CD4-positive, alpha-beta T cell treated with Interleukin-17A for 1 hour (primary cell): Measurements from ENCODE around the gene CEP70.
"Not testable (repeated sequence)": the region's sequence is repeated elsewhere in the genome, so short reads cannot be mapped to it uniquely, and the experiment has no call there.

Experiments
- DNase-seq: peaks from one replicate; pipeline ENCODE4 v3.0.0-alpha.2; 2020

The CEP70 gene, protein sequence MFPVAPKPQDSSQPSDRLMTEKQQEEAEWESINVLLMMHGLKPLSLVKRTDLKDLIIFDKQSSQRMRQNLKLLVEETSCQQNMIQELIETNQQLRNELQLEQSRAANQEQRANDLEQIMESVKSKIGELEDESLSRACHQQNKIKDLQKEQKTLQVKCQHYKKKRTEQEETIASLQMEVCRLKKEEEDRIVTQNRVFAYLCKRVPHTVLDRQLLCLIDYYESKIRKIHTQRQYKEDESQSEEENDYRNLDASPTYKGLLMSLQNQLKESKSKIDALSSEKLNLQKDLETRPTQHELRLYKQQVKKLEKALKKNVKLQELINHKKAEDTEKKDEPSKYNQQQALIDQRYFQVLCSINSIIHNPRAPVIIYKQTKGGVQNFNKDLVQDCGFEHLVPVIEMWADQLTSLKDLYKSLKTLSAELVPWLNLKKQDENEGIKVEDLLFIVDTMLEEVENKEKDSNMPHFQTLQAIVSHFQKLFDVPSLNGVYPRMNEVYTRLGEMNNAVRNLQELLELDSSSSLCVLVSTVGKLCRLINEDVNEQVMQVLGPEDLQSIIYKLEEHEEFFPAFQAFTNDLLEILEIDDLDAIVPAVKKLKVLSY

DNA sequence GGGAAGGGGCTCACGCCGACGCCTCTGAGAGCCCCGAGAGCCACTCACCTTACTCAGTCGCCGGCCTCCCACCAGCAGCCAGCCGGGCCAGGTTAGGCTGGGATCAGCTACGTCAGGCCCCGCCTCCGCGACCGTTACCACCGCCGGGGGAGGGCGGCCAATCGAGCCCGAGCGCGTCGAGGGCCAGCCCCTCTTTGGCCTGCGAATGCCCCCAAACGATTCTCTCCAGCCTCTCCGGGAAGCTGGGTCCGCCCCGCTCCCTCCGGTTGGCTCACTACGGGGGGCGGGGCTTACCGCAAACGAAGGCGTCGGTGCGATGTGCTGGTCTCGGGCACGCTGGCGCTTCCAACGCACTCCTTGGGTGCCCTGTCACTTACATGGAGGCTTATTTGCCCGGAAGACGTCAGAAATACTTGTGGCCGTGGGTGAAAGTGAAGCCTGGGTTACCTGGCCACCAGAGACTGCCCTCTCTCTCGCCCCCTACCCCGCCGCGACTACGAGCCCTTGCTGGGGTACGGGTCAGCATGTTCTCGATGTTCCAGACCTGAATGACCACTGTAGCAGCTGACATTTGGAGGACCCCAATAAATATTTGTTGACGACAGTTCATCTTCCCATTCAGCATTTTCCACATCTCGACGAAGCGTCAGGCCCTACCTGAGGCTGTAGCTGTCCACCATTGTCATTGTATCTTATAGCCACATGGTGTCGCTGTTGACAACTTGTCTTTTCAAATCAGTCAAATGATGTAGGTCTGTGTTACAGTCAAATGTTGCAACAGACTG is at the start of gene CEP70:
CEP70 (minus strand) TSS at position 111 of the 785 bp plus-strand sequence. CDS start 21,333 bp downstream, outside the sequence.
- DNase-seq = peak; percentile 94

DNA sequence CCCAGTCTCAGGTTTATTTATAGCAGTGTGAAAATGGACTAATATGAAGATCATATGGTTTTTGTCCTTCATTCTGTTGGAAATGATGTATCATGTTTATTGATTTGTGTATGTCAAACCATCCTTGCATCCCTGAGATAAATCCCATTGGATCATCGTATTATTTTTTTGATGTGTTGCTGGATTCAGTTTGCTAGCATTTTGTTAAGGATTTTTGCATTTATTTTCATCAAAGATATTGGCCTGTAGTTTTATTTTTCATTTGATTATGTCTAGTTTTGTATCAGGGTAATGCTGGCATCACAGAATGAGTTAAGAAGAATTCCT is 48.8 kb upstream of the CEP70 start:
- no peak for DNase-seq

DNA sequence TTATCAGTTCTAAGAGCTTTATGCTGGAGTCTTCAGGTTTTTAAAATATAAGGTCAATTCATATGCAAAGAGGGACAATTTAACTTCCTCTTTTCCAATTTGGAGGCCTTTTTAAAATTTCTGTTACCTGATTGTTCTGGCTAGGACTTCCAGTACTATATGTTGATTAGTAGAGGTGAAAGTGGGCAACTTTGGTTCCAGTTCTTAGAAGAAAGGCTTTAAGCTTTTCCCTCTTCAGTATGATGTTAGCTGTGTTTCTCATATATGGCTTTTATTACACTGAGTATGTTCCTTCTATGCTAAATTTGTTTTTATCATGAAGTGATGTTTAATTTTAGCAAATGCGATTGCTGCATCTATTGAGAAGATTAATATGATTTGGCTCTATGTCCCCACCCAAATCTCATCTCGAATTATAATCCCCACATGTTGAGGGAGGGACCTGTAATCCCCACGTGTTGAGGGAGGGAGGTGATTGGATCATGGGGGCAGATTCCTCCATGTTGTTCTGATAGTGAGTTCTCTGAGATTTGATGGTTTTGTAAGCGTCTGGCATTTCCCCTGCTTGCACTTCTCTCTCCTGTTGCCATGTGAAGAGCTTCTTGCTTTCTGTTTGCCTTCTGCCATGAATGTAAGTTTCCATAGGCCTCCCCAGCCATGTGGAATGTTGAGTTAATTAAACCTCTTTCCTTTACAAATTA is 48.3 kb upstream of the CEP70 start:
- no peak for DNase-seq

DNA sequence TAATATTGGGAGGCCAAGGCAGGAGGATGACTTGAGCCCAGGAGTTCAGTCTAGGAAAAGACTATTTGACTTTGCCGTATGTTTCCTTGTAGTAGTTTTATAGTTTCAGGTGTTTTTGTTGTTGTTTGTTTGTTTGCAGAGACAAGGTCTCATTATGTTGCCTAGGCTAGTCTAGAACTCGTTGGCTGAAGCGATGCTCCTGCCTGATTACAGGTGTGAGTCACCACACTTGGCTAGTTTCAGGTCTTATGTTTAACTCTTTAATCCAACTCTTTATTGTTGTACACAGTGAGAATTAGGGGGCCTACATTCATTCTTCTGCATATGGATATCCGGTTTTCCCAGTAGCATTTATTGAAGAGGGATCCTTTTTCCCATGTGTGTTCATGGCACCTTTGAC is 46.5 kb upstream of the CEP70 start:
- DNase-seq = no peak

DNA sequence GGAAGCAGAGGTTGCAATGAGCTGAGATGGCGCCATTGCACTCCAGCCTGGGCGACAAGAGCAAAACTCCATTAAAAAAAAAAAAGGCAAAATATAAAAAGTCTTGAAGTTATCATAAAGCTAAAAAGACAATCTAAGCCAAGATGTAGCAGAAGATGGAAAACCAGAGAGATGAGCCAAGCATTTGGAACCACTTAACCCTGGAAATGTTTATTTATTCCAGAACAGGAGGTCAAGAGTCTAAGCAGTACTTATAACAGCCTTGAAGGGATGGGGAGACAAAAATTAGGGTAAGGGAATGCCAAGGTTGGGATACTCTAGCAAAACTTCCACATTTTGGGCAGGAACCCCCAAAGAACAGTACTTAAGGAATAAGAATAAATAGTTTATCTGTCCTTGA is 44.6 kb upstream of the CEP70 start:
- no peak for DNase-seq

DNA sequence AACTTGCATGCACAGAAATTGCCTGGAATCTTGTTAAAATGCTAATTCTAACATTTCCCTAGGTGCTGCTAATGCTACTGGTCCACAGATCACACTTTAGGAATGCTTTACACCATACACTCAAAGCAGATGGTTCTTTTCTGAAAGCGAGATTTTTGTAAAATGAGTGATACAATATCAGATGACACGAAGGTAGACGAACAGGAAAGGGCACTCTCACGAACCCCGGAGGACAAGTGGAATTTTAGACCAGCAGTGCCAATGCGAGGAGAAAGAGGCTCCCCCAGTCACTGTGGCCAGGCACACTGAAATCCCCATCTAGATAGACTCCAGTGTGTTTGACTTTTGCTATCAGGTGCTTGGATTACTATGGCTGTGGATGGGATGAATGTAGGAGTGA is 35.5 kb upstream of the CEP70 start:
- no peak for DNase-seq

DNA sequence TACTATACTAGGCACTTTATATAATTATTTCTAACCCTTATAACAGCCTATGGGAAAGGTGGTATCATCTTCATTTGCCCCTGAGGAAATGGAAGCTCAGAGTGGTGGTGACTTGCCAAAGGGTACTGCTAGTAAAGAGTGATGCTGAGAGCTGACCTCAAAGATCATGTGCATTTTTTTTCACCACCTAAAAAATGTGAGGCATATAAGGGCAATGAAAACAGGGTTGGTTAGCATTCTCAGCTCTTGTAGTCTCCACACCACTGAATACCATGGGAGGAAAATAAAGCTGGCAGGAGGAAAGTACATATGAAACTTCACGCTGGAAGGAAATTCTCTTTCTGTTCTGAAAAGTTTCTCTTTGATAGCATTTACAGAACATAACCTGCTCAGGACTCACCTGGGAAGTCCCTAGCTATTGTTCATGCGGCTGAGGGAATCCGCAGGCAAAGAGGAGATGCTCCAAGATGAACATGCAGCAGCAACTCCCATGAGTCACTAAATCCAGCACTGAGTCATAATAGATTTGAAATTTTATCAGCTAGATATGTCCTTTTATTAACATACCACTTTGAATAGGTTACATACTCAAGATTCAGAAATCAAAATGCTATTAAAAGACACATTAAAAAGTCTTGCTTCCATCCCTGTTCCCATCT is 31.8 kb upstream of the CEP70 start:
- no peak for DNase-seq

DNA sequence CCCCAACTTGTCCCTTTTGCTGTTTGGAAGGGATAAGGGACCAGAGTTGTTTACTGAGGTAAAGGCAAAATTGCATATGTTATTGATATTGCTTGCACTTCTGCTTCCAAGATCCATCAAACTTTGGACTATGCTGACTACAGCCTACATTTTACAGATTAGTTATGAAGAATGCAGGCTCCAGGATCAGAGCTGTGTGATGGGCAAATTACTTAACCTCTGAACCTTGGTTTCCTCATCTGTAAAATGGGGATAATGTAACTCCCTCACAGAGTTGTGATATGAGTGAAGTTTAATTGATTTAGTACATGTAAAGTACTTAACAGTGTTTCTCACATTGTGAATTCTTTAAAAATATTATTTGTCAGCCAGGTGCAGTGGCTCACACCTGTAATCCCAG is 30.5 kb upstream of the CEP70 start:
- DNase-seq = no peak

DNA sequence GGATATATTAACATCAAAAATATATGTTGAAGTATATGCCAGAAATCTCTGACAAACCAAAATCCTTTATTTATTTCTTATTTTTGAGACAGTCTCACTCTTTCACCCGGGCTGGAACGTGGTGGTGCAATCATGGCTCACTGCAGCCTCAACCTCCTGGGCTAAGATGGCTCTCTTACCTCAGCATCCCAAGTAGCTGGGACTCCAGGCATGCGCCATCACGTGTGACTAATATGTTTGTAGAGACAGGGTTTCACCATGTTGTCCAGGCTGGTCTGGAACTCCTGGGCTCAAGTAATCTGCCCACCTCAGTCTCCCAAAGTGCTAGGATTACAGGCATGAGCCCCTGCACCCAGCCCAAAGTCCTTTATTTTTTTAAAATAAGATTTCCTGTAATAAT is 26.4 kb upstream of the CEP70 start:
- no peak for DNase-seq

DNA sequence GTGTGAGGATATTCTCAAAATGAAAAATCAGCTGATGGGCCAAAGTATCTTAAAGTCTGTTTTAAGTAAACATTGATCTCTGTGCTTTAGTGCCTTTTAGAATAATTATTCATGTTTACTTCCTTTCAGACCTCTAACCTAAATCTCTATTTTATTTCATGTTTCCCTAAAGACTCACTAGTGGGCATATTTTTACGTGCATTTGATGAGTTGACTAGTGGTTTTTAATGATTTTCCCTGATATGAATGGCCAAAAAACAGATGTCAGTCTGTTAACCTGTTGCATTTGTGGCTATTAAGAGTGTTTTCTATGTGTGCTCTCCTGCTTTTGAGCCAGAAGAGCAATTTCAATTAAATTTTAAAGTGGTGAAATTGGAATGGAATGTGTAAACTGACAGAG is 21.4 kb upstream of the CEP70 start:
- no peak for DNase-seq

DNA sequence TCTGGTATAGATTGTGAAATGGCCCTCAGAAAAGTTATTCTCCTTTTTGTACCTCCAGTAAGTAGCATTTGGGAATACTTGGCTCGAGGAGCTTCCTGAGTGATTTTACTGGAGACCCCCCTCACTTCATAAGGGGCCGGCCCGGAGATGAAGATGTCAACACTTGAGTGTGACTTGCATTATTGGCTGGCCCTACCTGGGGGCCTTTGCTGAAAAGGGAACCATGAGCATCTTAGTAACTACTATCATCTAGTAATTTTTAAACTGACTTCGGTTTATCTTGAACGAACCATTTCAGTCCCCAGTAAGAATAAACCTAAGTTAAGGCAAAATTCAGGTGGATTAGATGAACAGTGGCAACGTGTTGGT is 15.8 kb upstream of the CEP70 start:
- DNase-seq = no peak

DNA sequence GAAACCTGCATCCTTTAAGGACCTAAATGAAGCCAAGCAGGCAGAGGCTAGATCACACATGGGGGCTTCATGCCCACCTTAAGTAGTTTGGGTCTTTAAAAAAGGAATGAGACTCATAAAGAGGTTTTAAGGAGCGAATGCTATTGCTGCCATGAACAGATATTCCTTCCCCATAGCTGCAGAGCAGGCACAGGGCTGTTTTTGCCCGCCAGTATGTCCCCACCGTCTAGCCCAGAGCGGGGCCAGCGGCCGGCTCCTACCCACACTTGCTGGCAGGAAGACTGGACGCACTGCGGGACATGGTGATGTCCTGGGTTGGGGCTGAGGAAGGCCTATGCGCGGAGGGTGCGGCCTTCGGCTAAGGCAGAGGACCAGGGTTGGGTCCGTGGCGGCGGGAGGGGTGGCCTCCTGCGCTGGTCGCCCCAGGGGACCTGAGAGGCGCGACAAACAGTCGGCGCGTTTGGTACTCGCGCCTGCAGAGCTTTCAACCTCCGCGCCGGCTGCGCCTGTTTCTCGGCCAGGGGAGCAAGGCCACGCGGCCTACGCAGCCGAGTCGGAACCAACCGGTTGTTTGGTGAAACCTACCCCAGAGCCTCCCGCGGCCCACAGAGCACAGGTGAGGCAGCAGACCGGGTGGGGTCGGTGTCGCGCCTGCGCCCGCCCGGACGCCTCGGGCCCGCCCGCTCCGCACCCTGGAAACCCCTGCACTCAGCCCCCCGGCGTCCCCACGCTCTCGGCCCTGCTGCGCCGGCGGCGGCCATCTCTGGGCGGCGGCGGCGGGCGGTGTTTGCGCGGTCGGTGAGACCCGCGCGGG is 14.5 kb upstream of the CEP70 start, which contains the start of gene FAIM:
FAIM (plus strand) TSS at position 450 of the 814 bp plus-strand sequence. CDS start 10,956 bp downstream, outside the sequence.
- DNase-seq = peak; percentile 74

DNA sequence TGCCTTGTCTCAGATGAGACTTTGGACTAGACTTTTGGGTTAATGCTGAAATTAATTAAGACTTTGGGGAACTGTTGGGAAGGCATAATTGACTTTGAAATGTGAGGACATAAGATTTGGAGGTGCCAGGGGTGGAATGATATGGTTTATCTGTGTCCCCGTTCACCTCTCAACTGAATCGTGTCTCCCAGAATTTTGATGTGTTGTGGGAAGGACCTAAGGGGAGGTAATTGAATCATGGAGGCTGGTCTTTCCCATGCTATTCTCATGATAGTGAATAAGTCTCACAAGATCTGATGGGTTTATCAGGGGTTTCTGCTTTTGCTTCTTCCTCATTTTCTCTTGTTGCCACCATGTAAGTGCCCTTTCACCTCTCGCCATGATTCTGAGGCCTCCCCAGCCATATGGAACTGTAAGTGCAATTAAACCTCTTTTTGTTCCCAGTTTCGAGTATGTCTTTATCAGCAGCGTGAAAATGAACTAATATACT is 10.1 kb upstream of the CEP70 start:
- DNase-seq = not testable (repeated sequence)

DNA sequence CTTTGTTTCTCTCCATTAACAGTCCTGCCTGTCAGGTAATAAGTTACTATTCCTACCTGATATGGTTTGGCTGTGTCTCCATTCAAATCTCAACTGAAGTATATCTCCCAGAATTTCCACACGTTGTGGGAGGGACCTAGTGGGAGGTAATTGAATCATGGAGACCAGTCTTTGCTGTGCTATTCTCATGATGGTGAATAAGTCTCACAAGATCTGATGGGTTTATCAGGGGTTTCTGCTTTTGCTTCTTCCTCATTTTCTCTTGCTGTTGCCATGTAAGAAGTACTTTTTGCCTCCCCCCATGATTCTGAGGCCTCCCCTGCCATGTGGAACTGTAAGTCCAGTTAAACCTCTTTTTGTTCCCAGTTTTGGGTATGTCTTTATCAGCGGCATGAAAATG is 7.6 kb upstream of the CEP70 start:
- DNase-seq = not testable (repeated sequence)

DNA sequence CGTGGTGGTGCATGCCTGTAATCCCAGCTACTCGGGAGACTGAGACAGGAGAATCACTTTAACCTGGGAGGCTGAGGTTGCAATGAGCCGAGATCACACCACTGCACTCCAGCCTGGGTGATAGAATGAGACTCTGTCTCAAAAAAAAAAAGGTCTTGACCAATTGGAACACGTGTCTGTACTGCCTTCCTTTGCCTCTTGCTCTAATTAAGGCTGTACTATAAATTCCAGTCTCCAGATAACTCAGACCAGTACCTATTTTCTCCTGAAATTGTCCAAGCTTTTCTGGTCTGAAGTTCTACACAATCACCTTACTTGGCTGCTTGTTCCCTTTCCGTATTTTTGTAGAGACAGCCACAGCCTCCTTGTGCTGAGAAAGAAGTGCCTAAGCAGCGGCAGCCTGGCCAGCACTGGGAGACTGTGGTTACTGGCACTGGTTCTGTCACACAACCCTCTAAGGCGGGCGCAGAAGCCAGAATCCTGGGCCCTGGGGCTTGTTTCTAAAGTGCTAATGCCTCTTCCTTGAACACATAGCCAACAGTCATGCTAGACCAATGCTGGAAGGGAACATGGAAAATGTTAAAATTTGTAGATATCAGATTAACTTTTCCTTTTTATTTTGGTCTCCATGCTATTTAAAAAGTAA is 6.2 kb upstream of the CEP70 start:
- no peak for DNase-seq

DNA sequence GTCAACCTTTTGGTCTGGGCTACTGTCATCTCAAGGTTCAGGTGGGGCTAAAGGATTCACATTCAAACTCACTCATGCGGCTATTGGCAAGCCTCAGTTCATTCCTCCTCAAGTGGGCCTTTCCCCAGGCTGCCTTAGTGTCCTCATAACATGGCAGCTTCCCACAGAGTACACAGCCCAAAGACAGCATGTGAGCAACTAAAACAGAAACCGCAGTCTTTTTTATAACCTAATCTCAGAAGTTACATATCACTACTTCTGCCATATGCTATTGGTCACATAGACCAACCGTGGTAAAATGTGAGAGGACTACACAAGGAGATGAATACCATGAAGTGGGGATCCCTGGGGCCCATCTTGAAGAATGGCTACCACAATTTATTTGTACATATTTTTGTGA is 4.5 kb upstream of the CEP70 start:
- no peak for DNase-seq

DNA sequence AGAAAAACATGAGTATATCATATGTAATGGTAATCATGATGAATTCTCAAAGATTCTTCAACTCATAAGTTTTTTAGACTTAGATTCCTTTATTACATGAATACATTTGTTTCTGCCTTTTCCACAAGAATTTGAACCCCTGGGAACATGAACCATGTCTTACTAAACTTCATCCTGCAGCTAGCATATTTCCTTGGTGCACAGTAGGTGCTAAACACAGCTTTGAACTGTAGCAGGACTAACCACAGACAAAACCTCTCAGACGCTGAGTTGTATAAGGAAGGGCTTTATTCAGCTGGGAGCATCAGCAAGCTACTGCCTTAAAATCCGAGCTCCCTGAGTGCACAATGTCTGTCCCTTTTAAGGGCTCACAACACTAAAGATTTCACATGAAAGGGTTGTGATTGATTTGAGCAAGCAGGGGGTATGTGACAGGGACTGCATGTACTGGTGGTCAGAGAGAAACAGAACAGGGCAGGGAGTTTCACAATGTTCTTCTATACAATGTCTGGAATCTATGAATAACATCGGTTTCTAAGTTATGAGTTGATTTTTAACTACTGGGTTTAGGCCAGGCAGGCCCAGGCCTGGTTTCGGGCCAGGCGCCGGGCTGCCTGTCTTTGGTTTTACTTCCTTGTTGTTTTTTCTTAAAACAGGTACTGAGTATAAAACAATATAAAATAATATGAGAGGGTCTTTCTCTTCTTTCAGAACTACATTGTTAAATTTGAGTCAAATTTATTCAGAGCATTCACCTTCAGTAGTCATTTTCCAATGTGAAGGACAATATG is 3.3 kb upstream of the CEP70 start:
- not testable (repeated sequence) for DNase-seq

DNA sequence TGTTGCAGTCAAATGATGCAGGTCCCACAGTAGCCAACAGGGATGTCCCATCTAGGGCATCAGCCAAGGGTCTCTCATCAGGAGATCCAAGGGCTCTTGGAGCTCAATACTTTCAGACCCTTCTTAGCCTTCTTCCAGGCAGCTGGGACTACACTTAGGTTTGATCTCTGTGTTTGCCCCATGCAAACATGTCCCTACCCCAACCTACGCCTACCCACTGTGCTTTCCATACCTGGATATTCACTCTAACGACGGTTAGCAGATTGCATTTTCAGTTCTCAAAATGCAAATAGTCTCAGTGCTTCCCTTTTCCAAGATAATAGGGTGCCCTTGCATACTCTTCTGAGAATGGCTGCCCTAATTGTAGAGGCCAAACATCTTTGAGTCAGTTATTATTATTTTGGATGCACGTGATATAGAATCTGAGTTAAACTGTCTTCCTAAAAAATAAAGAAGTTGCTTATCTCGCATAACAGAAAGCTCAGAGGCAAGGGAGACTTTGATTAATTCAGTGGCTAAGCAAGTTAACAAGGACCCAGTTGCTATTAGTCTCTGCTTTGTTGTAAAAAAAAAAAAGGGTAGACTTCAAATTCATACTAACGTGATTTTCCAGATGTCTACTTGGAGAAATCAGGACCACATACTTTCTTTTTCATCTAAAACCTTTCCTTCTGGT is 1.0 kb upstream of the CEP70 start:
- no peak for DNase-seq

DNA sequence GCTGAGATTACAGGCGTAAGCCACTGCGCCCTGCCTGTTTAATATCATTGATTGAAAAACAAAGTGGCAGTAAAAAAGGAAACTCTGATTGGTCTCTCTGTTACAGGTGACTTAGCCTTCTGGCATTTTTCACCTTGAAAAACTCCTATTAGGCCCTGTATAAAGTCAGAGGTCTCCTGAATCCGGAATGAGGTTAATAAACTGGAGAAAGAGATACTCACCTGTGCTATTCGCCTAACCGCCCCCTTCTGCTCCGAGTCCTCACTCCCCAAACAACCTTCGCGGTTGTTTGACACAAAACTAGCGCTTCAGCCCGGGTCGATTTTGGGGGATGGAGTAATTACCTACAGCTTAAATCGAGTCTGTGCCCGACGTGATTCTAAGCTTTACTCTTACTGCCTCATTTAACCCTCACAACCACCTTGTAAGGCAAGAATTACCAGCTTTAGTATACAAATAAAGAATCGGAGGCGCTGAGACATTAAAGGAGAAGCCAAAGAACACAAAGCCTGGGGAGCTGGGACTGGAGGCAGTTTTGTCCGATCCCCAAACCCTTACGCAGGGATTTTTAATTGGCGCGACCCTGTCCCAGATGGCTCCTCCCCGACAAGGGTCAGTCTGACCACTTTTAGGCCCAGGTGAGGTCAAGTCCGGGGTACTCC is 441 bp downstream of the CEP70 start:
- DNase-seq = no peak
